Measurements from ENCODE around the gene AQP3.
"Not testable (repeated sequence)": the region's sequence is repeated elsewhere in the genome, so short reads cannot be mapped to it uniquely, and the experiment has no call there.

AQP3 gene

GRCh38 chr9:33460854-33461253, 13.5 kb upstream of the AQP3 start:
- Histone ChIP-seq H3K27ac (ENCODE audit: low read depth, low read length) (no peak overlapping the region), H3K79me2 (ENCODE audit: insufficient read depth, low read length) (no peaks in the 10 kb centered on the region), H2AFZ (ENCODE audit: low read depth, low read length, severe bottlenecking) (no peak overlapping the region), H3K27me3 (ENCODE audit: low read length) (no peaks in the 10 kb centered on the region), H3K4me2 (ENCODE audit: low read depth, low read length, poor library complexity, severe bottlenecking) (no peak overlapping the region), H3K4me3 (ENCODE audit: insufficient read depth, low read length, poor library complexity, severe bottlenecking) (no peak overlapping the region), H4K20me1 (ENCODE audit: low read depth, low read length) (no peaks in the 10 kb centered on the region), H3K9ac (ENCODE audit: low read length) (no peak overlapping the region), H3K9me2 (replicated peaks; ENCODE audit: insufficient read depth, low read length) (no peaks in the 10 kb centered on the region), H3K9me3 (ENCODE audit: insufficient read depth, low read length) (no peaks in the 10 kb centered on the region), H3F3A (ENCODE audit: insufficient read depth) (no peaks in the 10 kb centered on the region), H3K36me3 (ENCODE audit: low read length) (no peaks in the 10 kb centered on the region)
- TF ChIP-seq CTCF (IDR thresholded peaks at IDR 0.05; ENCODE audit: insufficient read depth, low read length, poor library complexity, severe bottlenecking) (no peak), EZH2phosphoT487 (conservative IDR thresholded peaks at IDR 0.05; ENCODE audit: low read length) (no peak)

- no peak overlapping the region for H3K27ac ChIP-seq (ENCODE audit: low read depth, low read length)
- no peak overlapping the region for H3K9ac ChIP-seq (ENCODE audit: low read length)
- no peaks in the 10 kb centered on the region for H3K79me2 ChIP-seq (ENCODE audit: insufficient read depth, low read length)
Measured at GRCh38 chr9:33459115-33459514, 11.7 kb upstream of the AQP3 start.

GRCh38 chr9:33458444-33458843, 11.1 kb upstream of the AQP3 start:
- TF ChIP-seq EZH2phosphoT487 (conservative IDR thresholded peaks at IDR 0.05; ENCODE audit: low read length) (no peak), CTCF (IDR thresholded peaks at IDR 0.05; ENCODE audit: insufficient read depth, low read length, poor library complexity, severe bottlenecking) (no peak)
- H3F3A ChIP-seq (ENCODE audit: insufficient read depth): no peaks in the 10 kb centered on the region
- H3K9me3 ChIP-seq (ENCODE audit: insufficient read depth, low read length): no peaks in the 10 kb centered on the region
- no peaks in the 10 kb centered on the region for H3K36me3 ChIP-seq (ENCODE audit: low read length)
- no peaks in the 10 kb centered on the region for H3K9me2 ChIP-seq (replicated peaks; ENCODE audit: insufficient read depth, low read length)
- no peaks in the 10 kb centered on the region for H3K79me2 ChIP-seq (ENCODE audit: insufficient read depth, low read length)
- H3K4me2 ChIP-seq (ENCODE audit: low read depth, low read length, poor library complexity, severe bottlenecking): no peak overlapping the region
- H2AFZ ChIP-seq (ENCODE audit: low read depth, low read length, severe bottlenecking): no peak overlapping the region
- no peaks in the 10 kb centered on the region for H4K20me1 ChIP-seq (ENCODE audit: low read depth, low read length)
- no peaks in the 10 kb centered on the region for H3K27me3 ChIP-seq (ENCODE audit: low read length)
- H3K27ac ChIP-seq (ENCODE audit: low read depth, low read length): no peak overlapping the region
- no peak overlapping the region for H3K9ac ChIP-seq (ENCODE audit: low read length)
- H3K4me3 ChIP-seq (ENCODE audit: insufficient read depth, low read length, poor library complexity, severe bottlenecking): no peak overlapping the region

More at GRCh38 chr9:33459115-33459514, 11.7 kb upstream of the AQP3 start:
- Histone ChIP-seq H3K9me3 (ENCODE audit: insufficient read depth, low read length) (no peaks in the 10 kb centered on the region), H3K36me3 (ENCODE audit: low read length) (no peaks in the 10 kb centered on the region), H3K4me3 (ENCODE audit: insufficient read depth, low read length, poor library complexity, severe bottlenecking) (no peak overlapping the region), H3F3A (ENCODE audit: insufficient read depth) (no peaks in the 10 kb centered on the region), H4K20me1 (ENCODE audit: low read depth, low read length) (no peaks in the 10 kb centered on the region), H2AFZ (ENCODE audit: low read depth, low read length, severe bottlenecking) (no peak overlapping the region), H3K9me2 (replicated peaks; ENCODE audit: insufficient read depth, low read length) (no peaks in the 10 kb centered on the region), H3K27me3 (ENCODE audit: low read length) (no peaks in the 10 kb centered on the region), H3K4me2 (ENCODE audit: low read depth, low read length, poor library complexity, severe bottlenecking) (no peak overlapping the region)
- TF ChIP-seq CTCF (IDR thresholded peaks at IDR 0.05; ENCODE audit: insufficient read depth, low read length, poor library complexity, severe bottlenecking): no peak

GRCh38 chr9:33455945-33456344, 8.6 kb upstream of the AQP3 start:
- Histone ChIP-seq H3K36me3 (ENCODE audit: low read length) (no peaks in the 10 kb centered on the region), H4K20me1 (ENCODE audit: low read depth, low read length) (no peaks in the 10 kb centered on the region), H3K9me2 (replicated peaks; ENCODE audit: insufficient read depth, low read length) (no peaks in the 10 kb centered on the region), H3K79me2 (ENCODE audit: insufficient read depth, low read length) (no peaks in the 10 kb centered on the region), H3K4me2 (ENCODE audit: low read depth, low read length, poor library complexity, severe bottlenecking) (no peak overlapping the region), H3K27me3 (ENCODE audit: low read length) (no peaks in the 10 kb centered on the region), H3K4me3 (ENCODE audit: insufficient read depth, low read length, poor library complexity, severe bottlenecking) (no peak overlapping the region), H3K9me3 (ENCODE audit: insufficient read depth, low read length) (no peaks in the 10 kb centered on the region), H3K27ac (ENCODE audit: low read depth, low read length) (no peak overlapping the region), H3K9ac (ENCODE audit: low read length) (no peak overlapping the region), H3F3A (ENCODE audit: insufficient read depth) (no peaks in the 10 kb centered on the region), H2AFZ (ENCODE audit: low read depth, low read length, severe bottlenecking) (no peak overlapping the region)
- TF ChIP-seq EZH2phosphoT487 (conservative IDR thresholded peaks at IDR 0.05; ENCODE audit: low read length): no peak
- no peak for TF ChIP-seq CTCF (IDR thresholded peaks at IDR 0.05; ENCODE audit: insufficient read depth, low read length, poor library complexity, severe bottlenecking)

- not testable (repeated sequence) for H4K20me1 ChIP-seq (ENCODE audit: low read depth, low read length); H3K9ac ChIP-seq (ENCODE audit: low read length); H3F3A ChIP-seq (ENCODE audit: insufficient read depth); H3K79me2 ChIP-seq (ENCODE audit: insufficient read depth, low read length); H2AFZ ChIP-seq (ENCODE audit: low read depth, low read length, severe bottlenecking); H3K4me2 ChIP-seq (ENCODE audit: low read depth, low read length, poor library complexity, severe bottlenecking); H3K9me3 ChIP-seq (ENCODE audit: insufficient read depth, low read length); H3K27ac ChIP-seq (ENCODE audit: low read depth, low read length); H3K36me3 ChIP-seq (ENCODE audit: low read length); H3K27me3 ChIP-seq (ENCODE audit: low read length); H3K9me2 ChIP-seq (replicated peaks; ENCODE audit: insufficient read depth, low read length); H3K4me3 ChIP-seq (ENCODE audit: insufficient read depth, low read length, poor library complexity, severe bottlenecking)
Measured at GRCh38 chr9:33455456-33455855, 8.1 kb upstream of the AQP3 start.
